GM18499 (cell line): ENCODE measurements around the gene SLC2A6.

Source experiments
- ATAC-seq: cut with Tn5 transposase; IDR thresholded peaks from one replicate; pipeline ENCODE4 v1.9.1; 2021; ENCODE audit warnings: moderate number of reproducible peaks; ENCODE audit not compliant: insufficient read depth, unreplicated experiment

Gene SLC2A6

DNA sequence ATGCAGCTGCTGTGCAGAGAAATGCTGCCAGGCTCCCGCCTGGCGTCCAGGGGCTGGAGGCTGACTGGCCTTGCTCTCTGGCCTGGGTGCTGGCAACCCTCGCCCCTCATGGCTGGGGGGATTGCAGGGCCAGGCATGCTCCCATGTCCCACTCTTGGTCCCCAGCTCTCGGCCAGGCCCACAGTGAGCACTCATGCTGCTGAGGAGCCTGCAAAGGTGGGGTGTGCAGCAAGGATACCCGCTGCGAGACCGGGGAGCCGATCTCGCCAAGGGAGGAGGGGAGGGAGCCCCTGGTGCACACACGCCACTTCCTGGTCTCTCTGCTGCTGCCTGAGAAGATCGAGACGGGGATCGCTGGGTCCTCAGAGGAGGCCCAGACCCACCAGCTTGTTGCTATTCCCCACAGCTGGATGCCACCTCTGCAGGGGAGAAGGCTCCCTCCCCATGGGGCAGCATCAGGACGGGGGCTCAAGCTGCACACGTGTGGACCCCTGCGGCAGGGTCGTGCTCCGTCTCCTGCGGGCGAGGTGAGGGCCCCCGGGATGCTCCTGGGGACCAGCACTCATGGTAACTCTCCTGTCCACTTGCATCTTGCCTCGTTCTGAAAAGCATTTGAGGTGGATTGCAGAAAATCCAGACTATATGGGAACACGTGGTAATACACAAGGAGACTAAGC is 33.5 kb downstream of the SLC2A6 start:
- ATAC-seq = no peak

- no peak for ATAC-seq
These were observed 34.9 kb downstream of the SLC2A6 start for GRCh38 chr9:133443982-133444381.

GRCh38 chr9:133443248-133443647 is 35.7 kb downstream of the SLC2A6 start:
- ATAC-seq = no peak

DNA sequence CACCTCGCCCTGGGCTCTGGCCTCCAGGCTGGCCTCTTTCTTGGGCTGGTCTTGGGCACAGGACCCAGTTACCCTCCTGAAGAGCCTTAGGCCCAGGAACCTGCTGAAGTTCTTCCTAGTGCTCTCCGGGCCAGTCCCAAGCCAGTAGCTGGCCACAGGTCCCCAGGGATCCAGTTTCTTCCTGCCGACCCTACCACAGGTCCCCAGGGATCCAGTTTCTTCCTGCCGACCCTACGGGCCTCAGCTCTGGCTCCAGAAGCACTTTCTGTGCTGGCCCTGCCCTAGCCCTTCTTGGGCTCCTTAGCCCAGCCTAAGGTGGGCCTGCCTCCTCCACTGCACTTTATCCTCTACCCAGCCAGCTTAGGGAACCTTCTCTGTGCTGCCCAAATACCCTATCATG is 37.3 kb downstream of the SLC2A6 start:
- no peak for ATAC-seq

DNA sequence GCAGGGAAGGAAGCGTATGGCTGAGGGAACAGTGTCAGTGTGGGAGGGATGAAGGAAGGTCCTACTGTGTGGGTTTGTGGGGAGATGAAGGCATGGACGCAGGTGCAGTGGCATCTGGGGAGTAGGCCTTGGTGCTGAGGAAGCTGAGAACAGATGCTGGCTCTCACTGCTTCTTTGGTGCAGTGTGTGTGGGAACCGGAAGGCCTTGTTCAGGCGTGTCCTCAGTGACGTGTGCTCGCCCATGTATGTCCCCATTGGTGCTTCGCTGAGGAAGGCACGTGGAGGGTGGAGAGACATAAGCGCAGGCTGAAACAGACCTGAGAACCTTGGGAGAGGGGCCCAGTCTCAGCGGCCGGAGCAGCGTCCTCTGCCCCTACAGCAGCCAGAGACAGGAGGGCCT is 38.0 kb downstream of the SLC2A6 start:
- ATAC-seq = no peak

DNA sequence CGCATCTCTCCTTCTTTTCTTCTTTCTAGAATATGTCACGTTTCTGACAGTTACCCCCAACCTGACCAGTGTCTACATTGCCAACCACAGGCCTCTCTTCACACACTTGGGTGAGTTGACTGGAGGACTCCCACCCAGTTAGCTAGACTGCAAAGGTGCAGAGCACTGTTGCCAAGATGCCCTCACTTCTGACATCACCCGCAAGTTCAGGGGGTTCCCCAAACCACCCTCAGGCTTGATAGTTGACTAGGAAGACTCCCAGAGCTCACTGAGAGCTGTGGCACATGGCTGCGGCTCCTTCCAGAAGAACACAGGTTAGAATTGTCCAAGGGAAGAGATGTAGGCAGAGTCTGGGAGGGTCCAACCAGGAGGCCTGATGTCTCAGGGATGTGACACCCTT is 39.6 kb downstream of the SLC2A6 start:
- no peak for ATAC-seq

DNA sequence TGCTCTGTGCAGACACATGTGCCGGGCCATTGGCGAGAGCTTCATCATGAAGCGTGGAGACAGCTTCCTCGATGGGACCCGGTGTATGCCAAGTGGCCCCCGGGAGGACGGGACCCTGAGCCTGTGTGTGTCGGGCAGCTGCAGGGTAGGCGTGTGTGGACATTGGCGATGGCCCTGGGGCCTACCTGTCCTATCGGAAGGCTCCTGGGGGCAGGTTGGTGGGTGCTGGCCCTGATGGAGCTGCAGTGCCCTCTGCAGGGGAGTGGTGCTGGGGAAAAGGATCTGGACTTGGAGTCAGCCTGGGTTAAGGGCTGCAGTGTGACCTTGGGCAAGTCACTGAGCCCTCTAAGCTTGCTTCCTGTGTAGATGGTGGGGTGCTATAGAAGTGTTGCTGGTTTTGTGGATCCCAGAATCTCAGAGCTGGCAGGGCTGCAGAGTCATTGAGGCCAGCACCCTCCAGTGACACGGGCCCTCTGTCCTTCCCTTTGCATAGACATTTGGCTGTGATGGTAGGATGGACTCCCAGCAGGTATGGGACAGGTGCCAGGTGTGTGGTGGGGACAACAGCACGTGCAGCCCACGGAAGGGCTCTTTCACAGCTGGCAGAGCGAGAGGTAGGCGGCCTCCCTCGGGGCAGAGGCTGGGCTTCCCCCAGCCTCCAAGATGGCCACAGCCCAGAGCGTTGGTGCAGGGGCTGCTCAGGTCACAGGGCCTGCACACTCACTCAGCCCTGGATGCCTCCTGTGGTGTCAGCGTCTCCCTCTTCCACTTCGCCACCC is 41.0 kb downstream of the SLC2A6 start:
- no peak for ATAC-seq

DNA sequence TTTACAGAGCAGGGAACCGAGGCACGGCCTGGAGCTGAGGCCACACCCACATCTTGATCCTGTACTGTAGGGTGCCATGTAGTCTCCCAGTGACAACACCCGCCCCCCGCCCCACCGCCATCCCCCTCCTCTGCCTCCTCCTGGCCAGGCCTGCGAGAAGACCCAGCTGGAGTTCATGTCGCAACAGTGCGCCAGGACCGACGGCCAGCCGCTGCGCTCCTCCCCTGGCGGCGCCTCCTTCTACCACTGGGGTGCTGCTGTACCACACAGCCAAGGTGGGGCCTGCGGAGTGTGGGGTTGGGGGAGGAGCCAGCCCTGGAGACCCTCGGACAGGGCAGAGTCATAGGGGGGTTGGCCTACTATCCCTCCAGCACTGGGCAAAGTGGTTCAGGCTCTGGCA is 42.2 kb downstream of the SLC2A6 start:
- no peak for ATAC-seq

DNA sequence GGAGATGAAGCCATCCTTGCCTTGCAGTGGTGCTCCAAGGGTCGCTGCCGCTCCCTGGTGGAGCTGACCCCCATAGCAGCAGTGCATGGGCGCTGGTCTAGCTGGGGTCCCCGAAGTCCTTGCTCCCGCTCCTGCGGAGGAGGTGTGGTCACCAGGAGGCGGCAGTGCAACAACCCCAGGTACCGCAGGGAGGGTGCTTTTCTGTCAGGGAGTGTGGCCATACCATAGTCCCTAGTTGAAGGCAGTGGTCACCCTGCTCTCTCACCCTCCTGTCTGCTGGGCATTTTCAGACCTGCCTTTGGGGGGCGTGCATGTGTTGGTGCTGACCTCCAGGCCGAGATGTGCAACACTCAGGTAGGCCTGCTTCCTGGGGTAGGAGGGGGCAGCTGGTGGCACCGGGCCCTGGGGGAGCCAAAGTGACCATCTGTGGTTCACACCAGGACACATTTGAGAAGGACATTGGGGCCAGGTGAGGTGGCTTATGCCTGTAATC is 45.5 kb downstream of the SLC2A6 start:
- ATAC-seq = no peak

- no peak for ATAC-seq
These were observed 48.7 kb downstream of the SLC2A6 start for GRCh38 chr9:133430244-133430643.

DNA sequence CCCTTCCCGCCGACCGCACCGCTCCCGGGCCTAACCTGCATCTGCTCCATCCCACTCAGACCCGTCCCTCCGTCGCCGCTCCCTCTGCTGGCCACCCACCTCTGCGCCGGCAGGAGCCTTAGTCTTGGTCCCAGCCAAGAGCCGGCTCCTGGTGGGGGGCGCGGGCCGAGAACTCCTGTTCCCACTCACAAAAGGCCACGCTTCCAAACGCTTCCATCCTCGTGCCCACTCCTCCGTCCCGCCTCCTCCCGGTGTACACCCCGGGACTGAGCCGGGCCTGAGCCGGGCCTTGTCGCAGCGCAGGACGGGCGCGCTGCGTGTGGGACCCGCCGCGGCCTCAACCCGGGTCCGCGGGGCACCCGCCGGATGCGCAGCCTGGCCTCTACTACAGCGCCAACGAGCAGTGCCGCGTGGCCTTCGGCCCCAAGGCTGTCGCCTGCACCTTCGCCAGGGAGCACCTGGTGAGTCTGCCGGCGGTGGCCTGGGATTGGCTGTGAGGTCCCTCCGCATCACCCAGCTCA is 49.2 kb downstream of the SLC2A6 start:
- ATAC-seq = no peak

DNA sequence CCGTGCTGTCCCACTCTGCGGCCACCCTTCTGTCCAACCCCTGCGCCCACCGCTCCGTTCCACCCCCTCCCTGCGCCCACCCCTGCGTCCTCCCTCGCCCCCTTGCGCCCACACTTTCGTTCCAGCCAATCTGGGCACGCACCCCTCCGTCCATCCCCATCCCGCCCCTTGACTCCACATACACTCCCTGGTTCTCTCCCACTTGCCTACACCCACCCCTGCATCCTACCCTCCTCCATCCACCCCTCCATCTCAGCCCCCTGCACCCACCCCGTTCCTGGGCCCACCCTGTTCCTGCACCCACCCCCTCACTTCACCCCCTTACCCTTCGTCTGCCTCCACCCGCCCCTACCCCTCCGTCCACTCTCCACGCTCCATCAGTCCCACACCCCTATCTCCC is 49.7 kb downstream of the SLC2A6 start:
- no peak for ATAC-seq

DNA sequence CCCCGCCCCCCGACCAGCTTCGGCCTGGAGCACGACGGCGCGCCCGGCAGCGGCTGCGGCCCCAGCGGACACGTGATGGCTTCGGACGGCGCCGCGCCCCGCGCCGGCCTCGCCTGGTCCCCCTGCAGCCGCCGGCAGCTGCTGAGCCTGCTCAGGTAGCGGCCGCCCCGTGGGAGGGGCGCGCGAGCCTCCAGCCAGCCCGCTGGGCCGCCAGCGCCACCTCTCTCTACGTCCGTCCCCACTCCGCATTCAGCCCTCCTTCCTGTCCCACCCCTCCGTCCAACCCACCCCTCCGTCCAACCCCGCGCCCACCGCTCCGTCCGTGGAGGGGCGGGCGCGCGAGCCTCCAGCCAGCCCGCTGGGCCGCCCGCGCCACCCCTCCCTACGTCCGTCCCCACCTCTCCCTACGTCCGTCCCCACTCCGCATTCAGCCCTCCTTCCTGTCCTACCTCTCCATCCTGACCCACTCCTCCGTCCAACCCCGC is 50.2 kb downstream of the SLC2A6 start:
- ATAC-seq = no peak

GRCh38 chr9:133427658-133428348 is 51.1 kb downstream of the SLC2A6 start:
- no peak for ATAC-seq

DNA sequence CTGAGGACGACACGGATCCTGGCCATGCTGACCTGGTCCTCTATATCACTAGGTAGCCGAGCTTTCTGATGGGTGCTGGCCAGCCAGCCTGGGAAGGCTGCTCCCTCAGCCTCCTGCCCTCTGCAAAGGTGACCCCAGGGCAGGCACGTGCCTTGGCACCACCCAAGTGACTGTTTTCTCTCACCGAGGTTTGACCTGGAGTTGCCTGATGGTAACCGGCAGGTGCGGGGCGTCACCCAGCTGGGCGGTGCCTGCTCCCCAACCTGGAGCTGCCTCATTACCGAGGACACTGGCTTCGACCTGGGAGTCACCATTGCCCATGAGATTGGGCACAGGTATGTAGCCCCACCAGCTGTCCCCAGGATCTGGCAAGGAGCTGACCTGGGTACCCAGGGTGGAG is 52.9 kb downstream of the SLC2A6 start:
- ATAC-seq = no peak

GRCh38 chr9:133425049-133425632 is 53.8 kb downstream of the SLC2A6 start:
- ATAC-seq = no peak

DNA sequence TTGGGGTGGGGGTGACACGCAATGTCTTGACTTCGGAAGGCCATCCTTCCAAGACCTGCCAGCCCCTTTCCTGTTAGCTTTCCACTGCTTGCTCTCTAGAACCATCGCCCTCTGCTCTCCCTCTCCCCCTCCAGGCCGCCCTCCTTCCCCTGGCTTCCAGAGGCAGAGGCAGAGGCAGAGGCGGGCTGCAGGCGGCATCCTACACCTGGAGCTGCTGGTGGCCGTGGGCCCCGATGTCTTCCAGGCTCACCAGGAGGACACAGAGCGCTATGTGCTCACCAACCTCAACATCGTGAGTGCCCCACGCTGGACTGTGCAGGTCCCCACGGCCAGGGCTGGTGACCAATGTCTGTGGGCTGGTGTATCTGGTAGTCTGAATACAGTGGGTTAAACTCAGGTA is 54.7 kb downstream of the SLC2A6 start:
- ATAC-seq = no peak

DNA sequence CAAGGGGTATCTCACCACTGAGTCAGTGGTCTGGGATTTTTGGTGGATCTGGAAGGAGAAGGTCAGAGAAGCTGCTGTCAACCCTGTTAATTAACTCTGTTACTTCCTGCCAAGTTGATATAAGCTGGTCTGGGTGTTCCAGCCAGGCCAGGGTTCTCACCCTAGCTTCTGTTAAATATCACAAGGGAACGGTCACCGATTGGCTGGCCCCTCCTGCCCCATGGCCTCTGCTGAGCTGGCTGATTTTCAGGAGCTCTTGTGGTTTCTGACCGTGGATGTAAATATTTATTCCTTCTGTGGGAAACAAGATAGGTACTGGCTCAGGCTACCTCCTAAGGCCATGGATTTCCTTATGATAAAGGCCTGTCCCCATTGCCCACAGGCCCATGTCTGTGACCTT is 55.7 kb downstream of the SLC2A6 start:
- no peak for ATAC-seq

- ATAC-seq = no peak
These were observed 57.0 kb downstream of the SLC2A6 start, which contains the start of gene ADAMTS13 for GRCh38 chr9:133421615-133422542. ADAMTS13 (plus strand) TSS chr9:133422367; CDS start chr9:133422444, 77 bp downstream.
